ENCODE measurements around the gene TNFSF13.

Gene TNFSF13

GRCh38 chr17:7575481-7575883 is 16.9 kb downstream of the TNFSF13 start:
- DNase-seq (ENCODE audit: low read depth in 2 of 2), result no peak

DNA sequence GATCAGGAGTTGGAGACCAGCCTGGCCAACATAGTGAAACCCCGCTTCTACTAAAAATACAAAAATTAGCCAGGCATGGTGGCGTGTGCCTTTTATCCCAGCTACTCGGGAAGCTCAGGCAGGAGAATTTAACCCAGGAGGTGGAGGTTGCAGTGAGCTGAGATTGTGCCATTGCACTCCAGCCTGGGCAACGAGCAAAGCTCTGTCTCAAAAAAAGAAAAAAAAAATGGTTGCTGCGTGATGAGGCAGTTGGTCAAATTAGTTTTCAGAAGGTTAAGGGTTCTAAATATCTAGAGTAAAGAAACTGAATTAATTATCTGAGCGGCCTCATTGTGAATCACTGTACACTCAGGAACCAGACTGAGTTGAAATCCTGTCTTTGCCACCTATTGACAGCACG is 17.4 kb downstream of the TNFSF13 start:
- DNase-seq (ENCODE audit: low read depth in 2 of 2), result no peak

DNA sequence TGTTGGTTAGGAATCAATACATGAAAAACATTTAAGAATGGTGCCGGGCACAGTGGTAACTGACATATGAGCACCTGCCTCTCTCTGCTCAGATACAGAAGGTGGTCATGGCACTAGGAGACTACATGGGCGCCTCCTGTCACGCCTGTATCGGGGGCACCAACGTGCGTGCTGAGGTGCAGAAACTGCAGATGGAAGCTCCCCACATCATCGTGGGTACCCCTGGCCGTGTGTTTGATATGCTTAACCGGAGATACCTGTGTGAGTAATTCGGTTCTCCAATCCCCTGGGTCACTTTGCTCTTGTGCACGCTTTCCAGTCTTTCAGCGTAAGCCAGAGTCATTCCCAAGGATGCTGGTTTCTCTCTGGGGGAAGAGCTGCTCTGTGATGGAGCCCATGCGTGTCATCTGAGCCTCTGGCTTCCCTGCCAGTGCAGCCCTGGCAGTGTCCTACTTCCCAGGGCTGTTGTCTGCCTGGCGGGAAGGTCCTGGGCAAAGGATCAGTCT is 17.9 kb downstream of the TNFSF13 start:
- no peak for DNase-seq (ENCODE audit: low read depth in 2 of 2)

DNA sequence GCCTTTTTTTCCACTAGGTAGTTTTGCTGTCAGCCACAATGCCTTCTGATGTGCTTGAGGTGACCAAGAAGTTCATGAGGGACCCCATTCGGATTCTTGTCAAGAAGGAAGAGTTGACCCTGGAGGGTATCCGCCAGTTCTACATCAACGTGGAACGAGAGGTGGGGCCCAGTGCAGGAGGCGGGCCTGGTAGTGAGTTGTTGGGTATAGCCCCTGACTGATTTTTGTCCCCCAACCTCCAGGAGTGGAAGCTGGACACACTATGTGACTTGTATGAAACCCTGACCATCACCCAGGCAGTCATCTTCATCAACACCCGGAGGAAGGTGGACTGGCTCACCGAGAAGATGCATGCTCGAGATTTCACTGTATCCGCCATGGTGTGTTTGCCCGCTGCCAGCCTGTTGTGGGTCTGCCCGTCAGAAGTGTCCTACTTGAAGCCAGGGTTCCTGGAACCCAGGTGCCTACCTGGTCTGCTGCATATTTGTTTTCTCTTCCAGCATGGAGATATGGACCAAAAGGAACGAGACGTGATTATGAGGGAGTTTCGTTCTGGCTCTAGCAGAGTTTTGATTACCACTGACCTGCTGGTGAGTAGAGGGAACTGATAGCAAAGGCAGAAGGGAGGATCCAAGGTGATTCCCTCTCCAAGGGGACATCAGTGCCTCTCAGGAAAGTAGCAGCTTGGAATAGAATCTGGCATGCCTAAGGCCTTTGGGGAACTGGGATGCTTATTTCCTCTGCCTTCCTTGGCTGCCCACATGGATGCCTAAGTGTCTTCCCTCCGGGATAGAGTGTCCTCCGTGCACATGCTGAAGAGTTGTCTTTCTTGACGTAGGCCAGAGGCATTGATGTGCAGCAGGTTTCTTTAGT is 19.0 kb downstream of the TNFSF13 start:
- DNase-seq (ENCODE audit: low read depth in 2 of 2), result no peak

- DNase-seq (ENCODE audit: low read depth in 2 of 2), result peak; percentile 66 to 72
These were observed 20.7 kb downstream of the TNFSF13 start, which contains the start of gene CD68 for GRCh38 chr17:7579001-7579833. TSS of gene CD68 (plus strand) at chr17:7579638. CDS start at chr17:7579678, 40 bp downstream.

- no peak for DNase-seq (ENCODE audit: low read depth in 2 of 2)
These were observed 21.5 kb downstream of the TNFSF13 start for GRCh38 chr17:7579834-7580603.

GRCh38 chr17:7580604-7581575 is 22.3 kb downstream of the TNFSF13 start:
- no peak for DNase-seq (ENCODE audit: low read depth in 2 of 2)

DNA sequence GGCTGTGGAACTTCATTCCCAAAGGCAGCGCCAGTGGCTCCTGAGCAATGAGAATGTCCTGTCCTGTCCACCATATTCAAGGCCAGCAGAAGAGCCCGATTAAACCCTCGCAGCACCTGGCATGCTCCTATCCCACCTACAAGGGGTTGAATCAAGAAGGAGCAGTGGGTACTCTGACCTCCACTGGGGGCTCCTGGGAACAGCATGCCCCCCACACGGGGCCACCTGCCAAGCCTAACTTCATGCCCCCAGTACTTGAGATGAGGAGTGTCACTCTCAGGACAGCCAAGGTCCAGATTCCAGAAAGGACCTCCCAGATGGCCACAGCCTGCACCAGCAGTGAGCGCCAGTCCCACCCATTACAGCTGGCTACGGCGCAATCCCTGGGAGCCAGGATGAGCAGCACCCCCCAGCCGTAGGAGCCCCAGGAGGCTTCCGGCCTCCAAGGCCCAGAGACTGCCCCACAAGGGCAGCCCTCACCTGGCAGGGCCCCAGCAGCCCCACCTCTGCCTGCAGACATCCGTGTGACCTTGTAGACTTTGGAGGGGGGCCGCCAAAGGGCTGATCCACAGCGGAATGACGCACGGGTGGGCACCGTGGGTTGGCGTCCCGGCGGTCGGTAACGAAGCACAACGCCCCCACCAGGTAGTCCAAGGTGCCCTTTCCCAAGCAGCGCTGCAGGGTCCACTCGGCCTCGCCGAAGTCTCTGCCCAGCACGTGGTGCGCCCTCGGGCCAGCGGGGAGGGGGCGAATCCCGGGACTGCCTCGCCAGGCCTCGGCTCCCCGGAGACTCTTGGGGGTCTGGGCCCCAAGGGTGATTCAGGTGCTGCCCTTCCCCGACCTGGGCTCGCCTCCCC is 24.1 kb downstream of the TNFSF13 start:
- DNase-seq (ENCODE audit: low read depth in 2 of 2), result no peak

DNA sequence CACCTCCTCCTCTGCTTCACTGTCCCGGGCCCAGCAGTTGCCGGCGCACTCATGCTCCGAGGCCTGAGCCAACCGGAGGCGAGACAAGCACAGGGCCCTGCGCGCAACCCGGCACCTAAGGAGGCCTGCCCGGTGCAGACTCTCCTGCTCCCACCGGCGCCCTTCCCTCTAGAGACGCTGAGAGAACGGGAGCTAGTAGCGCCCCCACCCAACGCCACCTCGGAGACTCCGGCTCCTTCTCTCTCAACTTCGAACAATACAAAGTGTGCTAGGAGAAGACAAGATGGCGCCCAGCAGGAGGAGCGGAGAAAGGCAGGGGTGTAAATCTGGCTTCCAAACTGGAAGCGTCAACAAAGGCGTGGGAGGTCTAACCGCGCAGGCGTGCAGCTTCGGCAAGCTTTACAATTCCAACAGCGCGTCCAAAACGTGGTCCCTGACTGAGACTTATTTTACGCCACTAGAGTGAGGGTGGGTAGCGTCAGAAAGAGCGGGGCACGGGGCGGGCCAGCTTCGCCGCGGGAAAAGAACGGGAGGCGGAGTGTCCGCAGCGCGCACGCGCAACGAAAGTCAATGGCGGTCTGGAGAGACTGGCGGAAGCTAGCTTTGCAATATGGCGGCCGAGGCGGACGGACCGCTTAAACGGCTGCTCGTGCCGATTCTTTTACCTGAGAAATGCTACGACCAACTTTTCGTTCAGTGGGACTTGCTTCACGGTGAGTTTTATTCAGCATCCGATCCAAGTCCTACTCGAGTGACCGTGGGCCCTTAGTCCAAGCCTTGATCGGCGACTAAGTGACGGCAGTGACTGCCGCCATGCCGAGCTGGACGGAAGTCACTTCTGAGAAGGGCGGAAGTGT is 24.9 kb downstream of the TNFSF13 start, which contains the start of gene MPDU1:
Gene MPDU1 (plus strand): TSS at position 600 of the 857 bp plus-strand sequence. CDS start 11 bp downstream, at position 611.
- DNase-seq (ENCODE audit: low read depth in 2 of 2), result peak; percentile 94

DNA sequence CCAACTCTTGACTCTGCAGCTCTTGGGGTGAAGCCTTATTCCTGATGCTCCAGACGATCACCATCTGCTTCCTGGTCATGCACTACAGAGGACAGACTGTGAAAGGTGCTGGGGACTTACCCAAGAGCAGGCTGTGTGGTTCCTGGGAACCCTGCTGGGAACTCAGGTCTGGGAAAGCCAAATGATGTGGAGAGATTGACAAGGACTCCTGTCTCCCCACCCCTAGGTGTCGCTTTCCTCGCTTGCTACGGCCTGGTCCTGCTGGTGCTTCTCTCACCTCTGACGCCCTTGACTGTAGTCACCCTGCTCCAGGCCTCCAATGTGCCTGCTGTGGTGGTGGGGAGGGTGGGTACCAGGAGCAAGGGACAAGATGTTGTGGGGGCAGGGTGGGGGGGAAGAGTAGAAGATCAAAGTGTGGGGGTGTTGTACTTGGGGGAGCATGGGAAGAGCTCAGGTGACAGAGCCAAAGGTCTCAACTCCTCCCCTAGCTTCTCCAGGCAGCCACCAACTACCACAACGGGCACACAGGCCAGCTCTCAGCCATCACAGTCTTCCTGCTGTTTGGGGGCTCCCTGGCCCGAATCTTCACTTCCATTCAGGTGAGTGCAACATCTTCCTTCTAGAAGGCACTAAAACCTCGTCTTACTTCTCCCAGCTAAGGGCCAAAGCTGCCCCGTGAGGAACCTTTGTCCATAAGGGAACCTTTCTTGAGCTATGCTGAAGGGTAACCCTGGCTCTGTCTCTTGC is 28.3 kb downstream of the TNFSF13 start:
- DNase-seq (ENCODE audit: low read depth in 2 of 2), result no peak

GRCh38 chr17:7587420-7588151 is 29.0 kb downstream of the TNFSF13 start:
- no peak for DNase-seq (ENCODE audit: low read depth in 2 of 2)

GRCh38 chr17:7588553-7589203 is 30.1 kb downstream of the TNFSF13 start:
- no peak for DNase-seq (ENCODE audit: low read depth in 2 of 2)

DNA sequence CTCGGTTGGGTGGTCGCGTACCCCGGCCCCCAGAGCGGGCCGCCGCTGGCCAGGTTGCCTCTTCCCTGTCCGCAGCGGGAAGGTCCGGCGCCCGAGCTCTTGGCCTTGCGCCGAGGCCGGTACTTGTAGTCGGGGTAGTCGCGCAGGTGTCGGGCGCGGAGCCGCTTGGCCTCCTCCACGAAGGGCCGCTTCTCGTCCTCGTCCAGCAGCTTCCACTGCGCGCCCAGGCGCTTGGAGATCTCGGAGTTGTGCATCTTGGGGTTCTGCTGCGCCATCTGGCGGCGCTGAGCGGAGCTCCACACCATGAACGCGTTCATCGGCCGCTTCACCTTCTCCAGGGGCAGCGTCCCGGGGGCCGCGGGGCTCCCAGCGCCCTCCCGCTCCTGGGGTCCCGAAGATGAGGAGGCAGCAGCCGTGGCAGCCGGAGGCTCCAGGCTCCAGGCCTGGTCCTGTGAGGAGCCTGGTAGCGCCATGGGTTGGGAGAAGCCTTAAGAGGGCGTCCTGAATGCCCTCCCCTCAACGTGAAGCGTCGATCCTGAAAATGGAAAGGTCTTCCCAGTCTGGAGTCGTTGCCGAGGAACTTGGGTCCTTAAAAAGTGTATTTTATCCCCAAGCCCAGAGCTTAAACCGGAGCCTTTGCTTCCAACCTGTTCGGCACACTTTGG is 30.8 kb downstream of the TNFSF13 start:
- DNase-seq (ENCODE audit: low read depth in 2 of 2), result peak; percentile 40 to 41

DNA sequence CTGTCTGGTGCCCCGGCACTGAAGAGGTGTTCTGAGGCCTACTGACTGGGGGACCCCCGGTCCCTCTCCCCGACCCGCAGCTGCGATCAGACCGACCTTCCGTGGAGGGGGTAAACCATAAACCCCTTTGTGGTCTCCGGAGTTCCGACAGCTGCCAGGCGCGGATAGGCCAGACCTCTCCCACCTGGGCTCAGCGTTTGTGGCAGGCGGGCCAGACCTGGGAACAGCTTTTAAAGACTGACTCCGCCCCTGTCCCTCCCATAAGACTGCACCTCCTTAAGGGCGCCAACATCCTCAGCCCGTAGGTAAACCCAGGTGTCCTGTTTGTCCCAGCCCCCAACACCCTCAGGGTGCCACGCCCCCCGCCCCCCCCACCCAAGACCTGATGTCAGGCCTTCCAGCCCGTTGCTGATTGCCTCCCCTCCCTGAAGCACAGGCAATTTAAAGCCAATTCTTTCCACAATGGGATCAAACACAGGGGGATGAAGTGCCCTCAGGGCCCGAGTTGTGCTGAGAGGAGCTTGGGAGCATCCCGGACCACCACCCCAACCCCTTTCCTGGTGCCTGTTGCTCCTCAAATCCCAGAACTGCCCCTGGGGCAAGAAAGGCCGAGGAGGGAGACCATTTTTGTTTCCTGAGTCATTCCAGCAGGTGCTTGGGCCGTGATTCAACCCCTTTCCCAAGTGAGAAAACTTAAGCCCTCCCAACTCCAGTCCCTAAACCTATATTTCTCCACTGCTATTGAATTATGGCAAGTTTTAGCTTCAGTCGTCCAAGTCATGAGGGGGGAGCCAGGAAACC is 31.5 kb downstream of the TNFSF13 start, which contains the start of gene SOX15:
Gene SOX15 (minus strand): TSS at position 204 of the 801 bp plus-strand sequence. CDS start 418 bp downstream, outside the sequence.
- DNase-seq (ENCODE audit: low read depth in 2 of 2), result no peak

DNA sequence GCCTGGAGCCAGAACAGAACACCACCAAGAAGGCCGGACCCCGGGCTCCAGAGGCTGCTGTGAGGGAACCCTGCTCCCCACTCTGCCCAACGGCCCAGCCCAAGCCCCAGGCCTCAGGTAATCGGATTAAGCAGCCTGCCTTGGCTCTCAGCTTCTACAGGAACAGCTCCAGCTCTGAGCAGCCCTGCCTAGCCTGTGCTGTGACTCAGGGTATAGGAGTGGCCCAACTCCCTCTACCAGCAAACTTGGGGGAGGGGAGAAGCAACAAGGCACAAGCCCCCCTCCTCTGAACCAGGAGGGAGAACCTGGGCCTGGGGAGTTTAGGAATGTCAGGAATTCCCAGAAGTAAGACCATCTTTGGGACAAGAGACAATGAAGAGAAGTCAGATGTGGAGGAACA is 32.2 kb downstream of the TNFSF13 start:
- no peak for DNase-seq (ENCODE audit: low read depth in 2 of 2)
